ENCODE data around the gene ZBTB26.

The ZBTB26 gene, protein sequence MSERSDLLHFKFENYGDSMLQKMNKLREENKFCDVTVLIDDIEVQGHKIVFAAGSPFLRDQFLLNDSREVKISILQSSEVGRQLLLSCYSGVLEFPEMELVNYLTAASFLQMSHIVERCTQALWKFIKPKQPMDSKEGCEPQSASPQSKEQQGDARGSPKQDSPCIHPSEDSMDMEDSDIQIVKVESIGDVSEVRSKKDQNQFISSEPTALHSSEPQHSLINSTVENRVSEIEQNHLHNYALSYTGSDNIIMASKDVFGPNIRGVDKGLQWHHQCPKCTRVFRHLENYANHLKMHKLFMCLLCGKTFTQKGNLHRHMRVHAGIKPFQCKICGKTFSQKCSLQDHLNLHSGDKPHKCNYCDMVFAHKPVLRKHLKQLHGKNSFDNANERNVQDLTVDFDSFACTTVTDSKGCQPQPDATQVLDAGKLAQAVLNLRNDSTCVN

DNA sequence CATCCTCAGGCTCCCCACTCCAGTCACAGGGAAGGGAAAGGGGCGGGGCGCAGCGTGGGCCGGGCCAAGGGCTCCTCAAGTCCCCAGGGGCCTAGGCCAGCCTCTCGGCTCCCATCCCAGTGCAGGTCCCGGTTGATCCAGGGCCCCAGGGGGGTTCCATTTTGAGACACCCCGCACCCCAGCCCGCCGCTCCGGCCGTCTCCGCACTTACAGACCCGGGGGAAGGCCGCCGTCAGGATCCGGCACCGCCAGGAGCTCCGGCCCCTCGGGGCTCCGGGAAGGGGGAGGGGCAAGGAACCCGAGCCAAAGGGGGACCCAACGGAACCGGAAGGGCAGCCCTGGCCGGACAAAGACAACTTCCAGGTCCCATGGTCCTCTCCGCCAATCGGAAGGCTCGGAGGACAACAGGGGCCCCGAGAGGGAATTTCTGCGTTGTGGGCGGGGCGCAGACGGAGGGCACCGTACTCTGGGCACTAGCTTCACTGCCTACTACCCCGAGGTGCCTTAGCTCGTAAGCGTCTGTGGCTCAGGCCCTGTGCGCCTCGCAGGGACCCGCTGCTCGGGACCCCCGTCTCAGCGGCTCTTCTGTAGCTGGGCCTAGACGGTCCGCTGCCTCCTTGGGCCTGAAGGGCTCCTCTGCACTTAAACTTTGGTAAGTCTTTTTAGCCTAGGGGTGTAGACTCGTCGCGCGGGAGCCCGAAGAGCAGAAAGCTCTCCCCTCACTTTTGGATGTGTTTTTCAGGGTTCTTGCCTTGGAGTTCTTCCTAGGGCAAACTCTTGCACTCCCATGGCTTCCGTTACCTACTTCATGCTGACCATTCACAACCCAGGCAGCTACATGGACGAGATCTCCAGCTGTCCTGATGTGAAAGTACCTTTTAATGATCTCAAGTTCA, at the start of gene ZBTB26:
Gene ZBTB26, minus strand, starts transcription at position 287 of the 896 bp plus-strand sequence. CDS start 11,578 bp downstream, outside the sequence.
- TF ChIP-seq, protein P1, sequence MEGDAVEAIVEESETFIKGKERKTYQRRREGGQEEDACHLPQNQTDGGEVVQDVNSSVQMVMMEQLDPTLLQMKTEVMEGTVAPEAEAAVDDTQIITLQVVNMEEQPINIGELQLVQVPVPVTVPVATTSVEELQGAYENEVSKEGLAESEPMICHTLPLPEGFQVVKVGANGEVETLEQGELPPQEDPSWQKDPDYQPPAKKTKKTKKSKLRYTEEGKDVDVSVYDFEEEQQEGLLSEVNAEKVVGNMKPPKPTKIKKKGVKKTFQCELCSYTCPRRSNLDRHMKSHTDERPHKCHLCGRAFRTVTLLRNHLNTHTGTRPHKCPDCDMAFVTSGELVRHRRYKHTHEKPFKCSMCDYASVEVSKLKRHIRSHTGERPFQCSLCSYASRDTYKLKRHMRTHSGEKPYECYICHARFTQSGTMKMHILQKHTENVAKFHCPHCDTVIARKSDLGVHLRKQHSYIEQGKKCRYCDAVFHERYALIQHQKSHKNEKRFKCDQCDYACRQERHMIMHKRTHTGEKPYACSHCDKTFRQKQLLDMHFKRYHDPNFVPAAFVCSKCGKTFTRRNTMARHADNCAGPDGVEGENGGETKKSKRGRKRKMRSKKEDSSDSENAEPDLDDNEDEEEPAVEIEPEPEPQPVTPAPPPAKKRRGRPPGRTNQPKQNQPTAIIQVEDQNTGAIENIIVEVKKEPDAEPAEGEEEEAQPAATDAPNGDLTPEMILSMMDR (IDR thresholded peaks at IDR 0.05; ENCODE audit: low read depth, low read length, missing control alignments), result no peak
- peak; percentile 85 for DNase-seq (ENCODE audit: extremely low read depth, low read depth)
- peak within 1 kb of the TSS; percentile 98 for H3K4me3 ChIP-seq (replicated peaks; ENCODE audit: low read depth, low read length)

DNA sequence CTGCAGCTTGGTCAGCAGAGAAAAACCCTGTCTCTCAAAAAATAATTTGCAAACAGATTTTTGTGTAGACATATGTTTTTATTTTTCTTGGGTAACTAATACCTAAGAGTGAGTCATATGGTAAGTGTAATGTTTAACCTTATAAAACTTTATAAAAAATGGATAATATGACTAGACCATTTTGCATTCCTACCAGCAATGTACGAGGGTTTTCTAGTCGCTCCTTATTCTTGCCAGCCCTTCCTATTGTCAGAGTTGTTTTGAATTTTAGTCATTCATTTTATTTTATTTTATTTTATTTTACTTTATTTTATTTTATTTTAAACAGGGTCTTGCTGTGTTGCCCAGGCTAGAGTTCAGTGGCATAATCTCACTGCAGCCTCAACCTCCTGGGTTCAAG, 47.3 kb upstream of the ZBTB26 start:
- no peak for DNase-seq (ENCODE audit: extremely low read depth, low read depth)
- H3K4me3 ChIP-seq (replicated peaks; ENCODE audit: low read depth, low read length), result no peak overlapping the region
- TF ChIP-seq, protein P1 (IDR thresholded peaks at IDR 0.05; ENCODE audit: low read depth, low read length, missing control alignments), result no peak

DNA sequence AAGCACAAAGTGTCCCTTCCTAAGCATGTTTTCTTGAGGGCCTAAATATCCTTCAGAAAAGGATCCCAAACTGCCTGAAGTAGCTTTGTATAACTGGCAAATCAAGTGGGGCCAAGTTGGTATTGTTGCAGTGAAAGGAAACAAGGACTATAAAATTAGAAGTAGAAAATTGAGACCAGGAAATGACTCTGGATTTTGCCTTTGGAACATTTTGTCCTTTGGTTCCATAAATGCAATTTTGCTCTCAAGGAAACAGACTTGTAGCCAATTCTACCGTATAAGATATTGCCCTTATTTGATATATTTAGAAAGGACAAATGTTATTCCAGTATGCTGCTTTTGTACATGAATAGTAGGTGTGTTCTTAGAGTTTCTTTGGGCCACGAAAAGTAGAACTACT, 43.9 kb upstream of the ZBTB26 start:
- no peak overlapping the region for H3K4me3 ChIP-seq (replicated peaks; ENCODE audit: low read depth, low read length)
- TF ChIP-seq, protein P1 (IDR thresholded peaks at IDR 0.05; ENCODE audit: low read depth, low read length, missing control alignments), result no peak
- DNase-seq (ENCODE audit: extremely low read depth, low read depth), result no peak

DNA sequence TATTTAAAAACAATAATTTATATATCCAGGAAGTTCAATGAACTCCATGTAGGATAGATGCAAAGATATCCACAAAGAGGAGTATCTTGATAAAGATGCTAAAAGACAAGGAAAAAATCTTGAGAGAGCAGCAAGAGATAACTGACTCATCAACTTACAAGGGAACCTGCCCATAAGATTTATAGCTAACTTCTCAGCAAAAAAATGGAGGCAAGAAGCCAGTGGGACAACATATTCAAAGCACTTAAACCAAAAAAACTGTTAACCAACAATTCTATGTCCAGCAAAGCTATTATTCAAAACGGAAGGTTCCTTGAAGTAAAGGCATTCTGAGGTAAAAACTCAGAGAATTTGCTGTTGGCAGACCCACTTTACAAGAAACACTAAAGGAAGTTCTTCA, 29.8 kb upstream of the ZBTB26 start:
- TF ChIP-seq, protein P1 (IDR thresholded peaks at IDR 0.05; ENCODE audit: low read depth, low read length, missing control alignments), result no peak
- no peak overlapping the region for H3K4me3 ChIP-seq (replicated peaks; ENCODE audit: low read depth, low read length)
- no peak for DNase-seq (ENCODE audit: extremely low read depth, low read depth)

DNA sequence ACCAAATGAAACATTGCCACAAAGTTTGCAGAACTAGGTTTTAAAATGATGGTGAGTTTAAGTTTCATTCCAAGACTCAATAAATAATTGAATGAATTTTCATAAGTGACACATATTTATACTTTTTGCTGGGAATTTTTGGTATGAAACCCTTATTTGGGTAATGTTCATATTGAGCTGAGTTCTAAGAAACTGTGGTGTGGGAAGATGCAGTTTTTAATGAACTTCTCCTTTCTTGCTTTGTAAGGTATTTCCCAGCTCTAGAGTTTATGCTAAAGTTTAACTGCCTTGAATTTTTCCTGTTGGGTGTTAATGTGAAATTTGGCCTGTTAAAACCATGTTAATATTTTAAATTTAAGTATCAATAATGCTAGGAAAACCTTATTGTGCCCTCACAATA, 24.6 kb upstream of the ZBTB26 start:
- TF ChIP-seq, protein P1 (IDR thresholded peaks at IDR 0.05; ENCODE audit: low read depth, low read length, missing control alignments), result no peak
- H3K4me3 ChIP-seq (replicated peaks; ENCODE audit: low read depth, low read length), result no peak overlapping the region
- DNase-seq (ENCODE audit: extremely low read depth, low read depth), result no peak

DNA sequence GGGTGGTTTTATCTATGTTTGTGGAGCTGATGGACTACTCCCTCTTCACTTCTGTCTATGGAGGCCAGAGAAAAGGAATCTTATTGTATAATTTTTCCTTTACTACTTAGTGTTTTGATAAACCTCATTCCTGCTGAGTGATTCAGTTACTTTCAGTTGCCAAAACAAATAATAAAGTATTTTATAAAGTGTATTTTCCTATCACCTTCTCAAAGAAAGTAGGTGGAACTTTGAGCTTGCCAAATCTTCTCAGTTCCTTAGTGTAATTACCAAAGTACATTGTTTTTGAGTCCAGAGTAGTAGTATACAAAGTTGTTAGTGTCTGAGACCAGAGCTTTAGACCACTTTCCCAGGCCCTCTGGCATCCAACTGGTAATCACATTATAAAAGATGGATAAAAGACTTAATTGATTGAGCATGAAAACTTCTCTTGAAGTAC, 23.0 kb upstream of the ZBTB26 start:
- TF ChIP-seq, protein P1 (IDR thresholded peaks at IDR 0.05; ENCODE audit: low read depth, low read length, missing control alignments), result no peak
- no peak overlapping the region for H3K4me3 ChIP-seq (replicated peaks; ENCODE audit: low read depth, low read length)
- DNase-seq (ENCODE audit: extremely low read depth, low read depth), result no peak

Measured in HFF-Myc (cell line).